ENCODE results near the gene DIP2C. TPM values are rescaled to one million over a fixed set of nuclear protein-coding genes. Genes with fewer than 3 reads are reported as not detected.
A peak's percentile ranks its signal among the peaks of the same experiment; 100 is the strongest.

The DIP2C gene
- total and polyA plus RNA-seq, 4 donors = 6.4 to 40.2 (median 23.8) TPM

- no peaks in the 10 kb centered on the region for H3K9me3 ChIP-seq (ENCODE audit: control insufficient read depth, low read length)
- DNase-seq = peak; percentile 24 to 49
These were observed 82.5 kb downstream of the DIP2C start for GRCh38 chr10:606762-607544.

GRCh38 chr10:605632-606325 lies 83.7 kb downstream of the DIP2C start:
- no peak overlapping the region for H3K27ac ChIP-seq (ENCODE audit: low read depth in 1 of 2, low read length in 2 of 2)
- peak; percentile 41 to 76 for DNase-seq
- H3K9me3 ChIP-seq (ENCODE audit: control insufficient read depth, low read length) = no peaks in the 10 kb centered on the region
- H3K27me3 ChIP-seq (ENCODE audit: control insufficient read depth in 1 of 2, insufficient read depth in 2 of 2, low read length in 1 of 2) = no peaks in the 10 kb centered on the region
- no peak for ATAC-seq (ENCODE audit: low FRiP score)
- H3K4me1 ChIP-seq (ENCODE audit: control insufficient read depth in 1 of 2, insufficient read depth in 2 of 2, low read length in 2 of 2) = no peaks in the 10 kb centered on the region
- 94 to 95% methylated on average over 25 of the region's 25 CpGs for WGBS, 2 donors
- H3K4me3 ChIP-seq (ENCODE audit: low read length in 2 of 2) = no peak overlapping the region
- H3K36me3 ChIP-seq (ENCODE audit: control insufficient read depth in 1 of 2, insufficient read depth in 2 of 2, low read length in 1 of 2) = no peaks in the 10 kb centered on the region
- intact Hi-C loops (cut with DNase I) = no loop called here

More at GRCh38 chr10:606762-607544, 82.5 kb downstream of the DIP2C start:
- ATAC-seq (ENCODE audit: low FRiP score) = no peak
- H3K27ac ChIP-seq (ENCODE audit: low read depth in 1 of 2, low read length in 2 of 2) = no peak overlapping the region
- no peaks in the 10 kb centered on the region for H3K27me3 ChIP-seq (ENCODE audit: control insufficient read depth in 1 of 2, insufficient read depth in 2 of 2, low read length in 1 of 2)
- no peak overlapping the region for H3K4me3 ChIP-seq (ENCODE audit: low read length in 2 of 2)
- WGBS, 2 donors = 90 to 91% methylated on average over 28 of the region's 28 CpGs
- intact Hi-C loops (cut with DNase I) = no loop called here
- no peaks in the 10 kb centered on the region for H3K4me1 ChIP-seq (ENCODE audit: control insufficient read depth in 1 of 2, insufficient read depth in 2 of 2, low read length in 2 of 2)
- H3K36me3 ChIP-seq (ENCODE audit: control insufficient read depth in 1 of 2, insufficient read depth in 2 of 2, low read length in 1 of 2) = no peaks in the 10 kb centered on the region

- peak; percentile 16 to 49 for DNase-seq
- Histone ChIP-seq H3K27me3 (ENCODE audit: control insufficient read depth in 1 of 2, insufficient read depth in 2 of 2, low read length in 1 of 2) (no peaks in the 10 kb centered on the region), H3K4me1 (ENCODE audit: control insufficient read depth in 1 of 2, insufficient read depth in 2 of 2, low read length in 2 of 2) (no peaks in the 10 kb centered on the region), H3K9me3 (ENCODE audit: control insufficient read depth, low read length) (no peaks in the 10 kb centered on the region), H3K4me3 (ENCODE audit: low read length in 2 of 2) (no peak overlapping the region), H3K27ac (ENCODE audit: low read depth in 1 of 2, low read length in 2 of 2) (no peak overlapping the region), H3K36me3 (ENCODE audit: control insufficient read depth in 1 of 2, insufficient read depth in 2 of 2, low read length in 1 of 2) (no peaks in the 10 kb centered on the region)
- intact Hi-C loops (cut with DNase I) = no loop called here
- WGBS, 2 donors = 84 to 86% methylated on average over 21 of the region's 21 CpGs
- ATAC-seq (ENCODE audit: low FRiP score) = no peak
These were observed 84.5 kb downstream of the DIP2C start for GRCh38 chr10:604716-605631.

- H3K27ac ChIP-seq (ENCODE audit: low read depth in 1 of 2, low read length in 2 of 2) = no peak overlapping the region
- intact Hi-C loops (cut with DNase I) = no loop called here
- no peaks in the 10 kb centered on the region for H3K9me3 ChIP-seq (ENCODE audit: control insufficient read depth, low read length)
- WGBS, 2 donors = 82 to 85% methylated on average over 6 of the region's 6 CpGs
- H3K4me1 ChIP-seq (ENCODE audit: control insufficient read depth in 1 of 2, insufficient read depth in 2 of 2, low read length in 2 of 2) = no peaks in the 10 kb centered on the region
- DNase-seq (peak; percentile 26 to 58), ATAC-seq (ENCODE audit: low FRiP score) (no peak)
- H3K4me3 ChIP-seq (ENCODE audit: low read length in 2 of 2) = no peak overlapping the region
- H3K36me3 ChIP-seq (ENCODE audit: control insufficient read depth in 1 of 2, insufficient read depth in 2 of 2, low read length in 1 of 2) = no peaks in the 10 kb centered on the region
- no peaks in the 10 kb centered on the region for H3K27me3 ChIP-seq (ENCODE audit: control insufficient read depth in 1 of 2, insufficient read depth in 2 of 2, low read length in 1 of 2)
These were observed 85.7 kb downstream of the DIP2C start for GRCh38 chr10:603745-604144.

GRCh38 chr10:602391-603005 lies 87.0 kb downstream of the DIP2C start:
- Histone ChIP-seq H3K4me1 (ENCODE audit: control insufficient read depth in 1 of 2, insufficient read depth in 2 of 2, low read length in 2 of 2) (no peaks in the 10 kb centered on the region), H3K27me3 (ENCODE audit: control insufficient read depth in 1 of 2, insufficient read depth in 2 of 2, low read length in 1 of 2) (no peaks in the 10 kb centered on the region), H3K36me3 (ENCODE audit: control insufficient read depth in 1 of 2, insufficient read depth in 2 of 2, low read length in 1 of 2) (no peaks in the 10 kb centered on the region), H3K27ac (ENCODE audit: low read depth in 1 of 2, low read length in 2 of 2) (peak overlapping the region; percentile 20 to 34), H3K9me3 (ENCODE audit: control insufficient read depth, low read length) (no peaks in the 10 kb centered on the region), H3K4me3 (ENCODE audit: low read length in 2 of 2) (no peak overlapping the region)
- ATAC-seq (ENCODE audit: low FRiP score) (no peak), DNase-seq (peak; percentile 34 to 63)
- WGBS, 2 donors = 92 to 94% methylated on average over 18 of the region's 18 CpGs
- intact Hi-C loops (cut with DNase I) = no loop called here

GRCh38 chr10:601660-601963 lies 87.9 kb downstream of the DIP2C start:
- Histone ChIP-seq H3K27ac (ENCODE audit: low read depth in 1 of 2, low read length in 2 of 2) (peak overlapping the region; percentile 34 to 96), H3K4me1 (ENCODE audit: control insufficient read depth in 1 of 2, insufficient read depth in 2 of 2, low read length in 2 of 2) (no peaks in the 10 kb centered on the region), H3K36me3 (ENCODE audit: control insufficient read depth in 1 of 2, insufficient read depth in 2 of 2, low read length in 1 of 2) (no peaks in the 10 kb centered on the region), H3K4me3 (ENCODE audit: low read length in 2 of 2) (no peak overlapping the region), H3K9me3 (ENCODE audit: control insufficient read depth, low read length) (no peaks in the 10 kb centered on the region), H3K27me3 (ENCODE audit: control insufficient read depth in 1 of 2, insufficient read depth in 2 of 2, low read length in 1 of 2) (no peaks in the 10 kb centered on the region)
- intact Hi-C loops (cut with DNase I) = no loop called here
- WGBS, 2 donors = 11 to 15% methylated on average over 12 of the region's 12 CpGs
- DNase-seq (peak; percentile 47 to 74), ATAC-seq (ENCODE audit: low FRiP score) (no peak)

- 2 to 10% methylated on average over 11 of the region's 11 CpGs for WGBS, 2 donors
- no peaks in the 10 kb centered on the region for H3K27me3 ChIP-seq (ENCODE audit: control insufficient read depth in 1 of 2, insufficient read depth in 2 of 2, low read length in 1 of 2)
- peak; percentile 50 to 75 for DNase-seq
- H3K36me3 ChIP-seq (ENCODE audit: control insufficient read depth in 1 of 2, insufficient read depth in 2 of 2, low read length in 1 of 2) = no peaks in the 10 kb centered on the region
- H3K4me1 ChIP-seq (ENCODE audit: control insufficient read depth in 1 of 2, insufficient read depth in 2 of 2, low read length in 2 of 2) = no peaks in the 10 kb centered on the region
- ATAC-seq (ENCODE audit: low FRiP score) = peak; percentile 54
- H3K27ac ChIP-seq (ENCODE audit: low read depth in 1 of 2, low read length in 2 of 2) = peak overlapping the region; percentile 58 to 96
- intact Hi-C loops (cut with DNase I) = no loop called here
- no peaks in the 10 kb centered on the region for H3K9me3 ChIP-seq (ENCODE audit: control insufficient read depth, low read length)
- H3K4me3 ChIP-seq (ENCODE audit: low read length in 2 of 2) = no peak overlapping the region
These were observed 88.4 kb downstream of the DIP2C start for GRCh38 chr10:600876-601659.

GRCh38 chr10:600234-600633 lies 89.2 kb downstream of the DIP2C start:
- H3K36me3 ChIP-seq (ENCODE audit: control insufficient read depth in 1 of 2, insufficient read depth in 2 of 2, low read length in 1 of 2) = no peaks in the 10 kb centered on the region
- no peak overlapping the region for H3K4me3 ChIP-seq (ENCODE audit: low read length in 2 of 2)
- DNase-seq = peak; percentile 33 to 75
- WGBS, 2 donors = 92 to 93% methylated on average over 15 of the region's 15 CpGs
- no peaks in the 10 kb centered on the region for H3K27me3 ChIP-seq (ENCODE audit: control insufficient read depth in 1 of 2, insufficient read depth in 2 of 2, low read length in 1 of 2)
- intact Hi-C loops (cut with DNase I) = no loop called here
- H3K9me3 ChIP-seq (ENCODE audit: control insufficient read depth, low read length) = no peaks in the 10 kb centered on the region
- no peaks in the 10 kb centered on the region for H3K4me1 ChIP-seq (ENCODE audit: control insufficient read depth in 1 of 2, insufficient read depth in 2 of 2, low read length in 2 of 2)
- no peak for ATAC-seq (ENCODE audit: low FRiP score)
- H3K27ac ChIP-seq (ENCODE audit: low read depth in 1 of 2, low read length in 2 of 2) = peak overlapping the region; percentile 91 to 95
